ENCODE results near the gene HAL.

- TF ChIP-seq PBX3 (IDR thresholded peaks at IDR 0.05; ENCODE audit: insufficient replicate concordance, low read depth, low read length) (no peak), CTCF (IDR thresholded peaks at IDR 0.05 in 2 of 3, conservative IDR thresholded peaks at IDR 0.05 in 1 of 3; ENCODE audit: control insufficient read depth in 2 of 3, extremely low read depth in 1 of 3, insufficient read depth in 1 of 3, low read depth in 3 of 3, low read length in 3 of 3) (no peak), ATF3 (IDR thresholded peaks at IDR 0.05; ENCODE audit: borderline replicate concordance, extremely low read depth, low read depth, low read length) (no peak), CREM (IDR thresholded peaks at IDR 0.05; ENCODE audit: low read depth) (no peak), POLR2A (IDR thresholded peaks at IDR 0.05; ENCODE audit: low read depth, low read length) (no peak), HDAC6 (IDR thresholded peaks at IDR 0.05; ENCODE audit: unreplicated experiment) (no peak), CBFB (IDR thresholded peaks at IDR 0.05; ENCODE audit: low read depth) (no peak)
Measured at GRCh38 chr12:96014943-96015599, 18.9 kb upstream of the HAL start.

Measured in GM12878 (cell line).